ENCODE results near the gene ZSWIM8.

DNA sequence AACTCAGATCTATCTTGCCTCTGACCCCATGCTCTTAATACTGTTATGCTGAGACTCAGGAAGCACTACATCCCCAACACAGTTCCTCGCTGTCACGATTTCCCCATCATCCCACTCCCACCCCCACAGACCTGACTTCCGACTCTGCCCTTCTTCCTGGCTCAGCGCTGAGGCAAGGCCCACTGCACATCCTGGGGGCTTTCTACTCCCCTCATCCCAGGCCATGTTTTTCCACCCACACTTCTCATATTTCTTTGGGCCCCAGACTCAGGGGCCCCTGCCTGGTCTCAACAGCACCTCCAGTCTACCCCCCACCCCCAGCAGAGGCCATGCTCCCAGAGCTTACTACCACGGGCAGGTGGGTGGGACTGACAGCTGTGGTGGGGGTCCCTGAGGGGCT, 33.7 kb downstream of the ZSWIM8 start:
- TF ChIP-seq POLR2A (IDR thresholded peaks at IDR 0.05) (no peak), POLR2AphosphoS5 (IDR thresholded peaks at IDR 0.05) (no peak)
- TF ChIP-seq, protein P1, sequence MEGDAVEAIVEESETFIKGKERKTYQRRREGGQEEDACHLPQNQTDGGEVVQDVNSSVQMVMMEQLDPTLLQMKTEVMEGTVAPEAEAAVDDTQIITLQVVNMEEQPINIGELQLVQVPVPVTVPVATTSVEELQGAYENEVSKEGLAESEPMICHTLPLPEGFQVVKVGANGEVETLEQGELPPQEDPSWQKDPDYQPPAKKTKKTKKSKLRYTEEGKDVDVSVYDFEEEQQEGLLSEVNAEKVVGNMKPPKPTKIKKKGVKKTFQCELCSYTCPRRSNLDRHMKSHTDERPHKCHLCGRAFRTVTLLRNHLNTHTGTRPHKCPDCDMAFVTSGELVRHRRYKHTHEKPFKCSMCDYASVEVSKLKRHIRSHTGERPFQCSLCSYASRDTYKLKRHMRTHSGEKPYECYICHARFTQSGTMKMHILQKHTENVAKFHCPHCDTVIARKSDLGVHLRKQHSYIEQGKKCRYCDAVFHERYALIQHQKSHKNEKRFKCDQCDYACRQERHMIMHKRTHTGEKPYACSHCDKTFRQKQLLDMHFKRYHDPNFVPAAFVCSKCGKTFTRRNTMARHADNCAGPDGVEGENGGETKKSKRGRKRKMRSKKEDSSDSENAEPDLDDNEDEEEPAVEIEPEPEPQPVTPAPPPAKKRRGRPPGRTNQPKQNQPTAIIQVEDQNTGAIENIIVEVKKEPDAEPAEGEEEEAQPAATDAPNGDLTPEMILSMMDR (IDR thresholded peaks at IDR 0.05): no peak
